ENCODE measurements around the gene SLC1A2.

GRCh38 chr11:35218956-35219355 is 200.4 kb downstream of the SLC1A2 start:
- TF ChIP-seq CTCF (IDR thresholded peaks at IDR 0.05) (no peak), POLR2A (IDR thresholded peaks at IDR 0.05) (no peak)

Data from heart left ventricle (tissue), 13 donors.